Body of pancreas (tissue), 4 donors: Measurements from ENCODE around the gene CLPTM1.

Experiments
- CTCF ChIP-seq, 7 experiments: fragments of 450-650 bp in 4 of 7; fragments of 200-600 bp in 3 of 7; sonication (generic) in 3 of 7; IDR thresholded peaks; one replicate each; pipeline ENCODE4 v1.5.1; 2016 to 2019; ENCODE audit warnings: antibody characterized with exemption in 7 of 7
- POLR2A ChIP-seq, 3 donors: fragments of 450-650 bp; IDR thresholded peaks; one replicate each; pipeline ENCODE4 v1.6.1; 2016; ENCODE audit warnings: antibody characterized with exemption in 3 of 3, mild to moderate bottlenecking in 2 of 3

GRCh38 chr19:44957526-44957925, 2.3 kb downstream of the CLPTM1 start:
- TF ChIP-seq CTCF (IDR thresholded peaks at IDR 0.05) (no peak), POLR2A (IDR thresholded peaks at IDR 0.05) (no peak)
